H1 (cell line): Measurements from ENCODE around the gene SLC2A1. TPM values are rescaled to one million over a fixed set of nuclear protein-coding genes. Genes with fewer than 3 reads are reported as not detected.

Experiments used
- CTCF ChIA-PET: fragments of 300-600 bp; sonication (Branson Sonifier 250); formaldehyde crosslinking; loops from one replicate; lab custom pipeline; 2021; ENCODE audit not compliant: partially characterized antibody; lab: Charles Lee
- POLR2A ChIA-PET: fragments of 300-600 bp; sonication (Branson Sonifier 250); formaldehyde crosslinking; loops from one replicate; lab custom pipeline; 2021; ENCODE audit warnings: inconsistent platforms; ENCODE audit not compliant: partially characterized antibody; lab: Charles Lee
- DNase-seq, 2 experiments: peaks; one replicate each; pipeline versions ENCODE4 v3.0.0 to v3.0.0-alpha.2; 2010 to 2022; ENCODE audit warnings: low spot score in 2 of 2, low read depth in 1 of 2, mixed read lengths in 1 of 2
- FAIRE-seq: peaks from 2 replicates; lab custom pipeline; 2011; peaks lifted over from hg19 to GRCh38; lab: Jason Lieb, UNC
- H2AFZ ChIP-seq: 2 replicates; pipeline ENCODE4 v1.8.1; 2012; ENCODE audit warnings: low read length, inconsistent platforms
- H2AK5ac ChIP-seq: 2 replicates; pipeline ENCODE4 v1.6.1; 2013; ENCODE audit warnings: low read depth, low read length
- H2BK120ac ChIP-seq: replicated peaks from 2 replicates; pipeline ENCODE3; 2013; ENCODE audit warnings: low read depth, low read length, inconsistent platforms
- H2BK12ac ChIP-seq: 2 replicates; pipeline ENCODE4 v1.6.1; 2013; ENCODE audit warnings: low read depth, low read length
- H2BK15ac ChIP-seq: 2 replicates; pipeline ENCODE4 v1.6.1; 2013; ENCODE audit warnings: low read length
- H2BK20ac ChIP-seq: 2 replicates; pipeline ENCODE4 v1.6.1; 2013; ENCODE audit warnings: low read length
- H2BK5ac ChIP-seq: 2 replicates; pipeline ENCODE4 v1.6.1; 2013; ENCODE audit warnings: low read depth, low read length
- H3K14ac ChIP-seq: 2 replicates; pipeline ENCODE4 v1.6.1; 2013; ENCODE audit warnings: inconsistent platforms; ENCODE audit not compliant: insufficient read length
- H3K18ac ChIP-seq: 2 replicates; pipeline ENCODE4 v1.6.1; 2013; ENCODE audit warnings: low read length; ENCODE audit errors: extremely low read depth
- H3K23ac ChIP-seq: 2 replicates; pipeline ENCODE4 v1.6.1; 2013; ENCODE audit warnings: inconsistent platforms; ENCODE audit not compliant: insufficient read length
- H3K23me2 ChIP-seq: 2 replicates; pipeline ENCODE4 v1.6.1; 2013; ENCODE audit warnings: low read depth, low read length
- H3K27ac ChIP-seq: 2 replicates; pipeline ENCODE4 v1.6.1; 2011; ENCODE audit warnings: low read depth, low read length, inconsistent platforms
- H3K27me3 ChIP-seq, 4 experiments: replicated peaks in 1 of 4; 1 replicate in 1 of 4; 2 replicates in 3 of 4; pipeline versions ENCODE4 v1.6.1 to v1.8.1; 2011 to 2013; ENCODE audit warnings: low read length in 3 of 4, mild to moderate bottlenecking in 3 of 4, inconsistent platforms in 2 of 4, mixed read lengths in 2 of 4, moderate library complexity in 1 of 4; ENCODE audit not compliant: control insufficient read depth in 3 of 4, insufficient read depth in 3 of 4; ENCODE audit errors: extremely low read depth in 1 of 4
- H3K36me3 ChIP-seq, 4 experiments: 2 replicates each; pipeline versions ENCODE4 v1.6.1 to v1.8.1; 2011 to 2013; ENCODE audit warnings: mild to moderate bottlenecking in 4 of 4, low read length in 3 of 4, moderate library complexity in 2 of 4, control low read depth in 1 of 4, inconsistent platforms in 1 of 4; ENCODE audit not compliant: insufficient read depth in 4 of 4, control insufficient read depth in 2 of 4
- H3K4ac ChIP-seq: replicated peaks from 2 replicates; pipeline ENCODE3; 2013; ENCODE audit warnings: low read length, low read depth, mixed read lengths, inconsistent platforms; ENCODE audit not compliant: insufficient read length
- H3K4me1 ChIP-seq, 4 experiments: replicated peaks in 1 of 4; 1 replicate in 1 of 4; 2 replicates in 3 of 4; pipeline versions ENCODE4 v1.6.1 to v1.8.1; 2011 to 2013; ENCODE audit warnings: low read length in 3 of 4, inconsistent platforms in 2 of 4, mixed read lengths in 1 of 4; ENCODE audit not compliant: insufficient read depth in 4 of 4, control insufficient read depth in 3 of 4
- H3K4me2 ChIP-seq, 2 experiments: 2 replicates each; pipeline versions ENCODE4 v1.6.1 to v1.8.1; 2011 to 2013; ENCODE audit warnings: low read depth in 2 of 2, low read length in 2 of 2, control low read depth in 1 of 2, inconsistent platforms in 1 of 2, mild to moderate bottlenecking in 1 of 2; ENCODE audit not compliant: insufficient read depth in 1 of 2
- H3K4me3 ChIP-seq, 4 experiments: fragments of 200-600, 300-600 bp in 1 of 4; sonication (generic), shearing (Covaris generic), sonication (Bioruptor Twin) in 1 of 4; 2 replicates each; pipeline versions ENCODE4 v1.5.1 to v1.8.1; 2011 to 2016; ENCODE audit warnings: low read length in 4 of 4, low read depth in 3 of 4, control low read depth in 2 of 4, inconsistent platforms in 2 of 4, mild to moderate bottlenecking in 2 of 4, mixed read lengths in 1 of 4, moderate library complexity in 1 of 4; ENCODE audit not compliant: insufficient read depth in 2 of 4; ENCODE audit errors: extremely low read depth in 1 of 4
- H3K56ac ChIP-seq: replicated peaks from 2 replicates; pipeline ENCODE3; 2013; ENCODE audit warnings: low read depth, mild to moderate bottlenecking, mixed read lengths, low read length, inconsistent platforms; ENCODE audit not compliant: insufficient read length
- H3K79me1 ChIP-seq: 2 replicates; pipeline ENCODE4 v1.6.1; 2013; ENCODE audit warnings: low read depth, low read length, control low read depth
- H3K79me2 ChIP-seq, 2 experiments: 2 replicates each; pipeline versions ENCODE4 v1.6.1 to v1.8.1; 2012 to 2013; ENCODE audit warnings: low read length in 2 of 2, mild to moderate bottlenecking in 2 of 2, inconsistent platforms in 1 of 2; ENCODE audit not compliant: insufficient read depth in 2 of 2, control insufficient read depth in 1 of 2
- H3K9ac ChIP-seq, 4 experiments: replicated peaks in 1 of 4; 1 replicate in 1 of 4; 2 replicates in 3 of 4; pipeline versions ENCODE4 v1.6.1 to v1.8.1; 2011 to 2013; ENCODE audit warnings: low read depth in 3 of 4, low read length in 3 of 4, control low read depth in 2 of 4, mild to moderate bottlenecking in 2 of 4, moderate library complexity in 2 of 4, inconsistent platforms in 1 of 4; ENCODE audit errors: extremely low read depth in 1 of 4
- H3K9me3 ChIP-seq, 2 experiments: 2 replicates each; pipeline versions ENCODE4 v1.6.1 to v1.8.1; 2012 to 2013; ENCODE audit warnings: mild to moderate bottlenecking in 2 of 2, moderate library complexity in 2 of 2, control low read depth in 1 of 2, inconsistent platforms in 1 of 2, low read depth in 1 of 2, low read length in 1 of 2, mixed read lengths in 1 of 2; ENCODE audit not compliant: insufficient read depth in 2 of 2
- H4K20me1 ChIP-seq, 2 experiments: replicated peaks in 1 of 2; 2 replicates each; pipeline versions ENCODE3 to v1.8.1; 2011 to 2013; ENCODE audit warnings: inconsistent platforms in 2 of 2, low read length in 2 of 2, mild to moderate bottlenecking in 1 of 2; ENCODE audit not compliant: insufficient read depth in 2 of 2, control insufficient read depth in 1 of 2
- H4K5ac ChIP-seq: 2 replicates; pipeline ENCODE4 v1.6.1; 2013; ENCODE audit warnings: low read length, low read depth, mixed read lengths, inconsistent platforms; ENCODE audit not compliant: insufficient read length
- H4K8ac ChIP-seq: 2 replicates; pipeline ENCODE4 v1.8.0; 2013; ENCODE audit warnings: mild to moderate bottlenecking, moderate library complexity, low read length, inconsistent platforms; ENCODE audit not compliant: insufficient read depth; ENCODE audit errors: extremely low read depth
- H4K91ac ChIP-seq: replicated peaks from 2 replicates; pipeline ENCODE3; 2013; ENCODE audit warnings: low read length, mixed read lengths, inconsistent platforms; ENCODE audit not compliant: insufficient read length
- ASH2L ChIP-seq: fragments of 200-600, 300-600 bp; sonication (generic); IDR thresholded peaks from one replicate; pipeline ENCODE4 v1.7.1; 2017; ENCODE audit warnings: low read length
- CTCF ChIP-seq, 3 experiments: IDR thresholded peaks; 1 replicate in 2 of 3; 2 replicates in 1 of 3; pipeline versions ENCODE4 v1.5.1 to v1.6.1; 2011; ENCODE audit warnings: low read length in 3 of 3, mild to moderate bottlenecking in 3 of 3, inconsistent platforms in 2 of 3, low read depth in 1 of 3, moderate library complexity in 1 of 3; ENCODE audit not compliant: insufficient read depth in 1 of 3; ENCODE audit errors: control extremely low read depth in 1 of 3
- EGR1 ChIP-seq: IDR thresholded peaks from 2 replicates; pipeline ENCODE4 v1.6.1; 2011; ENCODE audit warnings: low read depth, low read length, borderline replicate concordance
- KDM1A ChIP-seq: fragments of 200-600, 300-600 bp; sonication (generic); IDR thresholded peaks from 2 replicates; pipeline ENCODE4 v1.7.1; 2016; ENCODE audit warnings: mild to moderate bottlenecking, low read length, borderline replicate concordance
- RAD21 ChIP-seq, 2 experiments: IDR thresholded peaks in 1 of 2; conservative IDR thresholded peaks in 1 of 2; 2 replicates each; pipeline ENCODE4 v1.6.1; 2011; ENCODE audit warnings: low read depth in 2 of 2, low read length in 2 of 2, improper control_type of control experiment in 1 of 2, inconsistent platforms in 1 of 2, mild to moderate bottlenecking in 1 of 2, moderate library complexity in 1 of 2
- RNF2 ChIP-seq: fragments of 200-900, 300-1000 bp; sonication (generic); IDR thresholded peaks from 2 replicates; pipeline ENCODE4 v1.7.1; 2016; ENCODE audit warnings: borderline replicate concordance, low read depth, mild to moderate bottlenecking, antibody characterized with exemption, low read length; ENCODE audit not compliant: poor library complexity, severe bottlenecking; ENCODE audit errors: missing control alignments
- TBP ChIP-seq: IDR thresholded peaks from 2 replicates; pipeline ENCODE4 v1.6.1; 2011; ENCODE audit warnings: low read depth, low read length, improper control_type of control experiment
- WGBS, 2 experiments: shearing (Covaris generic) in 1 of 2; methylation state at CpG; one replicate each; pipeline versions ENCODE4 v1.1.6 to v1.1.7; 2013 to 2015; ENCODE audit warnings: low lambda C conversion rate in 2 of 2, mixed read lengths in 2 of 2, inconsistent platforms in 1 of 2, low coverage in 1 of 2, missing lambda C conversion rate in 1 of 2; ENCODE audit not compliant: insufficient replicate concordance in 2 of 2, insufficient coverage in 1 of 2, insufficient read length in 1 of 2; ENCODE audit errors: extremely low coverage in 1 of 2, missing lambda C conversion rate in 1 of 2; 5-methylcytosine and 5-hydroxymethylcytosine counted together
- polyA plus RNA-seq, 7 experiments: library from polyadenylated mRNA; depleted of rRNA in 3 of 7; stranded (reverse) in 5 of 7; unstranded in 2 of 7; fragments of >200 nt in 5 of 7; fragments of 200-250 nt in 2 of 7; gene quantifications; 1 replicate in 5 of 7; 2 replicates in 1 of 7; 4 replicates in 1 of 7; pipeline versions ENCODE4 v1.2.1 to v1.2.3, GENCODE V29; 2011 to 2013; ENCODE audit warnings: missing spikeins in 2 of 7, mixed read lengths in 2 of 7
- total RNA-seq: library from RNA; stranded (reverse); fragmentation: NEBNext Ultra II Directional; extraction: Animal tissue kit (Norgen Biotek cat#: 25700); gene quantifications from 2 replicates; pipeline ENCODE4 v1.2.1, GENCODE V29; 2021

Gene SLC2A1
- total and polyA plus RNA-seq, 2 of the 8 experiments (the other 6 are each of a cell fraction or from before 2014, with no cell fraction given): 230 to 308 TPM

- H3K79me1 ChIP-seq: no peaks in the 10 kb centered on the region
- CTCF ChIA-PET: interaction anchor here (0.8 to 7.6 kb wide), 6 partner anchors 12 to 157 kb away, joined by 3 to 353 read pairs (median 6); no protein-coding TSS in a partner anchor
- DNase-seq: peak in 1 of 2 experiments; percentile 36
Observed at GRCh38 chr1:42917241-42917495, 41.5 kb downstream of the SLC2A1 start.

More at GRCh38 chr1:42917241-42917495, 41.5 kb downstream of the SLC2A1 start:
- H2AK5ac ChIP-seq: no peak overlapping the region
- H4K8ac ChIP-seq: no peak overlapping the region
- POLR2A ChIA-PET: interaction anchor here (0.7 to 3.3 kb wide), 2 partner anchors 28 to 156 kb away, joined by 3 to 10 read pairs; no protein-coding TSS in a partner anchor
- no peaks in the 10 kb centered on the region for H3K4me1 ChIP-seq
- H3K36me3 ChIP-seq: peaks cover 0 to 6% (median 0%) of the 10 kb centered on the region in 4 experiments; a peak in 1 of 8 replicates
- 90% methylated on average over 7 of the region's 15 CpGs; no CpG with 5 or more reads in 1 of the 2 experiments for WGBS, 2 experiments
- H2BK12ac ChIP-seq: no peak overlapping the region
- no peak overlapping the region for H3K4me2 ChIP-seq
- H3K18ac ChIP-seq: no peak overlapping the region
- no peak overlapping the region for H3K23ac ChIP-seq
- H4K5ac ChIP-seq: no peak overlapping the region
- no peak overlapping the region for H3K4ac ChIP-seq
- H3K27me3 ChIP-seq: no peaks in the 10 kb centered on the region
- TF ChIP-seq ASH2L: no peak
- TF ChIP-seq TBP: no peak
- no peak for TF ChIP-seq CTCF (IDR thresholded peaks at IDR 0.05; ENCODE audit: control extremely low read depth in 1 of 3, insufficient read depth in 1 of 3, low read depth in 1 of 3, low read length in 3 of 3)
- TF ChIP-seq RAD21 (IDR thresholded peaks at IDR 0.05 in 1 of 2, conservative IDR thresholded peaks at IDR 0.05 in 1 of 2; ENCODE audit: low read depth in 2 of 2, low read length in 2 of 2): no peak
- no peak for TF ChIP-seq KDM1A
- no peak for TF ChIP-seq RNF2
- TF ChIP-seq EGR1: no peak
- no peak overlapping the region for H4K91ac ChIP-seq
- no peak for FAIRE-seq
- H3K79me2 ChIP-seq: no peaks in the 10 kb centered on the region
- H2BK20ac ChIP-seq: no peak overlapping the region
- H3K14ac ChIP-seq: no peak overlapping the region
- H3K27ac ChIP-seq: no peak overlapping the region
- H2AFZ ChIP-seq: no peak overlapping the region
- H2BK15ac ChIP-seq: no peak overlapping the region
- H3K56ac ChIP-seq: no peak overlapping the region
- H3K23me2 ChIP-seq: no peaks in the 10 kb centered on the region
- no peak overlapping the region for H3K9ac ChIP-seq
- no peak overlapping the region for H2BK5ac ChIP-seq
- H3K4me3 ChIP-seq: no peak overlapping the region
- no peak overlapping the region for H2BK120ac ChIP-seq
- peaks cover 10 to 14% of the 10 kb centered on the region in 2 experiments for H3K9me3 ChIP-seq
- no peaks in the 10 kb centered on the region for H4K20me1 ChIP-seq
